CD4-positive, alpha-beta T cell treated with Interleukin-4 for 1 hour (primary cell): ENCODE measurements around the gene PPP1R13B.
A peak's percentile ranks its signal among the peaks of the same experiment; 100 is the strongest.
"Not testable (repeated sequence)": the region's sequence is repeated elsewhere in the genome, so short reads cannot be mapped to it uniquely, and the experiment has no call there.

Source experiments
- DNase-seq, 2 donors: peaks; one replicate each; pipeline ENCODE4 v3.0.0-alpha.2; 2020 to 2022

Gene PPP1R13B

DNA sequence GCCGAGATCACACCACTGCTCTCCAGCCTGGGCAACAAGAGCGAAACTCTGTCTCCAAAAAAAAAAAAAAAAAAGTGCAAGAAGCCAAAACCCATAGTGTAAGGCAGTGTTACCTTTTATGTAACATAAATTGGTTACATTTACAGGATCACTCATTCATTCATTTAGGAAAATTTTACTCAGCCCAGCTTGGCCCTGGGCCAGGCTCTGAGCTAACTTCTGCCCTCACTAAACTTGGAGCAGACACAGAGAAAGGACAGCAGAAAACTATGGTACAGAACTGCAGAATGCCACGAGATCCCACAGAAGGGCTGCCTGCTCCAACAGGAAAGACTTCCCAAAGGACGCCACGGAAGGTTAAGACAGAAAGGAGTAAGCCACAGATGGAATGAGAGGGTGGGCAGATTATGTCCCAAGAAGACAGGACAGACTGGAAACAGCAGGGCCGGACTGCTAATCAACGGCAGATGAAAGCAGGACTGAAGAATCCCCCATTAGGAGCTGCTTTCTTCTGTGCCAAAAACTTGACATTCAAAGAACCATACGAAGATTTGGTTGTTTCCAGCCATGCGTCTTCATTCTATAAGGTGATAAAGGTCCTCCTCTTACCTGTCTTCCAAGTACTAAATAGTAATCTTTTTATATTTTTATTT is 18.9 kb downstream of the PPP1R13B start:
- no peak for DNase-seq

DNA sequence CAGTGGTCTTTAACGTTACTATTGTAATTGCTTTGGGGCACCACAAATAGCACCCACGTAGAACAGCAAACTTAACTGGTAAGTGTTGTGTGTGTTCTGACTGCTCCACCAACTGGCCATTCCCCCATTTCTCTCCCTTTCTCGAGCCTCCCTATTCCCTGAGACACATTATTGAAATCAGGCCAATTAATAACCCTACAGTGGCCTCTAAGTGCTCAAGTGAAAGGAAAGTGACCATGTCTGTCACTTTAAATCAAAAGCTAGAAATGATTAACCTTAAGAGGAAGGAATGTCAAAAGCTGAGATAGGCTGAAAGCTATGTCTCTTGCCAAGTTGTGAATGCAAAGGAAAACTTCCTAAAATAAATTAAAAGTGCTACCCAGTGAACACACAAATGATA is 22.3 kb downstream of the PPP1R13B start:
- no peak for DNase-seq

DNA sequence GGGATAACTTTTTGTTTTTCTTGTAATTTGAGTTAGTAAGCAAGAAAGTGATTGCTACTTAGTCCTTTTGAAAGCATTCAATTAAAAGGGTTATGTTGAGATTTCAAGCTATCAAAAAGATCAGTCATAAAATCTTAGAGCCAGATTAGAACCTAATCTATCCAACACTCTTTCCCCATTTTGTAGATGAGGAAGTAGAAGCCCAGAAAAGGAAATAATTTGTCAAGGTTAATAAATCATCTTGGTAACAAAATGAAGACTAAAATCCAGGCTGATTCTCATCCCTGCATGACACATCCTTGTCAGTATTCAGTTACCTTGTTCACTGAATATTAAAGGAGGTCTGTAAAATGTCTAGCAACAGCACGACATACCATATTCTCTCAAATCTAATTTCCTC is 26.5 kb downstream of the PPP1R13B start:
- DNase-seq: no peak

DNA sequence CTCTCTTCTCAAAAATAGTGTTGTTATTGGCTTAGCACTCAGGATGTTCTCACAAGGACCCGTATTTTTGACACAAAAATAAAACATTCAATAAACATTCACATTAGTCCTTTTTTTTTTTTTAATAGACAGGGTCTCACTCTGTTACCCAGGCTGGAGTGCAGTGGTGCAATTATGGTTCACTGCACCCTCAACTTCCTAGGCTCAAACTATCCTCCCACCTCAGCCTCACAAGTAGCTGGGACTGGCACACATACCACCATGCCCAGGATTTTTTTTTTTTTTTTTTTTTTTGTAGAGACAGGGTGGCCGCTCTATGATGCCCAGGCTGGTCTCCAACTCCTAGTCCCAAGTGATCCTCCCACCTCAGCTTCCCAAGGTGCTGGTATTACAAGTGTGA is 27.0 kb downstream of the PPP1R13B start:
- DNase-seq: no peak

DNA sequence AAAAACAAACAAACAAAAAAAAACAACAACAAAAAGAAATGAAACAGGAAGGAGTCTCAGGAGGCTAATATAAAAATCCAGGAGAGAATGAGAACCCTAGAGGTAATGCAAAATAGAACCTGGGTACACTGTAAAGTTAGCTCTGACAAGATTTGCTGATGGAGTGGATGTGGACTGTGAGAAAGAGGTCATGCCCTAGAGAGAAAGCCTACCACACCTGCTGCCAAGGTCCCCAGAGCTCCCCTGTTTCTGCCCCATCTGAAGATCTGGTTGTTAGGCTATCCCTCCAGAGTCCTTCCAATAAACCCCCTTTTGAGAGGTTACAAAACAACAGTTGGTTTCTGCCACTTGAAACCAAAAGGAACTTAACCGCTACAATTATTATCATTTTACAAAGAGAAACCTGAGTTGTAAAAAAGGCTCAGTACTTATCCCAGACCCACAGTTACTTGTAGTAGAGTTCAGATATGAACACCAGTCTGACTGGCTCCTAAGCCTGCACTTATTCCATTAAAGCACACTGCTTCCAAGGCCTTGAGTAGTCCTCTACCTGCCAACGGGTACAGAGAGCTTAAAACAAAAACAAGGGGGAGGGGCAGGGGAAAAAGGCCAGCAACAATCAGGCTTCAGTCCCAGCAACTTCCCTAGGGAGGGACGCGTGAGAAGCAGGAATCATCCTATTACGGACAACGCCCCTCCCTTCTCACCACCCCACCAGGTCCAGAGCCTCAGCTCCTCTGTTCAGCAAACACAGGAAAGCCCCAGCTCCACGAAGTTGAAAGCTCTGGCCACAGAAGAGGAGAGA is 27.7 kb downstream of the PPP1R13B start:
- no peak for DNase-seq

DNA sequence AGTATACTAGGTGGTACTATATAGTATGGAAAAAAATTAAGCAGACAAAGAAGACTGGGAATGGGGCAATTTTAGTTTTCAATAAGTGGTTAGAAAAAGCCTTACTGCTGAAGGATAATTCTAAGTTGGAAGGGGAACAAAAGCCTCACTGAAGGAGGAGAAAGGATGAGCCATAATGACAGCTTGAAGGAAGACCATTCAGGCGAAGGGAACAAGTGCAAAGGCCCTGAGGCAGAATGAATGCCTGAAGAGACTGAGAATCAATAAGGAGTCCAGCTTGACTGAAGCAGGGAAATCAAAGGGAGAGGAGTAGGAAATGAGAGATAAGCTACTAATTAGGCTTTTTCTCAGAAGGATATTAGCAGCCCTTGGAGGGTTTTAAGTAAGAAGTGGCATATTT is 28.5 kb downstream of the PPP1R13B start:
- DNase-seq: no peak

DNA sequence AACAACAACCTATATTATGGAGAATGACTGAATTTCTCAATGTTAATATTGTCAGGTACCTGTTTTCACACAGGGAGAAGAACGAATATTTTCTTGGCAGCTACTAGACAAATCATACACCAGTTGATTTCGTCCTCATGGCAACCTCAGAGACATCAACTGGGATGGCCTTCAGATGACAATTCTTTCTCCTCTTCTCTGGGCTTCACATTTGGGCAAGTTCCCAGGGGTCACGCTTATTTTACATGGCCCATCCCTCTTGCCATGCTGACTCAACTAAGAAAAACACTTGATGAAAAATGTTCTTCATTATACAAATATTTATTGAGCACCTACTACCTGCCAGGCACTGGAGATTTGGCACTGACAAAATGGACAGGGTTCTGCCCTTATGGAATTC is 29.0 kb downstream of the PPP1R13B start:
- no peak for DNase-seq

DNA sequence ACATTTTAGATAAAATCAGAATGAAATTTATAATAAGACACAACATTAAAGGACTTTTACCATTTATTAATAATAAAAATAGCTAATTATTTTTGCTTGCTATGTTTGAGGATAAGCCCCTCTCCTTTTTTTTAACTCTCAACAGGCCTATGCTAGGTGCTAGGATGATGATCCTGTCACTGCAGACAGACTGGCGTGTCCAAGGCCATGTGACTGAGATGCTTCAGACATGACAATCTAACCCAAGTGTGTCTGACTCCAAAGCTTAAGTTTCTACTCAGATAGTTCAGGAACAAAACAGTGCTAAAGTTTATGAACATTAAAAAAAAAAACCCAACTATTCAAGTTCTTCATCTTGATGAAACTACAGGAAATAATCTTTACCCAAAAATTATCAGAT is 29.8 kb downstream of the PPP1R13B start:
- DNase-seq: no peak

DNA sequence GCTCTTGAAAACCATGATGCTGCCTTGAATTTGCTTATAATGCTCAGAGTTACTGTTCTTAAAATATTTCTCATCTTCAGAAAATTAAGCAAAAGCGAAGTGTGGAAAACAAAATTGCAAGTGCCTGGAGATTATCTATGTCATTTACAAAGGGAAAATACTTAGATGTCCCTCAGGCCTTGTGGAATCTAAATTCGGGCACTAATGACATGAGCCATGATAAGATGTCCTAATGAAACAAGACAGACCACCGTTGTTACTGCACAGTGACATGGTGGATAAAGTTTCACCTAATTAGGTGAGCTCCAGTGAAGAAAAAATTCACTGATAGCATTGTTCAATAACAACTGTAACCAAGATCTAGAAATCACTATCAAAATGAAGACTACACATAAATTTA is 30.4 kb downstream of the PPP1R13B start:
- DNase-seq: no peak

DNA sequence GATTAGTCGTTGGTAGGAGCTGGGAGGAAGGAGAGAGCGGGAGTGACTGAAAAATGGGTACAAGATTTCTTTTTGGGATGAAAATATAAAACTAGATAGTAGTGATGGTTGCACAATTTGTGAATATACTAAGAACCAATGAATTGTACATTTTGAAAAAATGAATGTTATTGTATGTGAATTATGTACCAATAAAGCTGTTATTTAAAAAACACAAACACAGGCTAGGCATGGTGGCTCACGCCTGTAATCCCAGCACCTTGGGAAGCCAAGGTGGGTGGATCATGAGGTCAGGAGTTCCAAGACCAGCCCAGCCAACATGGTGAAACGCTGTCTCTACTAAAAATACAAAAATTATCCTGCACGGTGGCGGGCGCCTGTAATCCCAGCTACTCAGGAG is 32.1 kb downstream of the PPP1R13B start:
- DNase-seq: no peak

DNA sequence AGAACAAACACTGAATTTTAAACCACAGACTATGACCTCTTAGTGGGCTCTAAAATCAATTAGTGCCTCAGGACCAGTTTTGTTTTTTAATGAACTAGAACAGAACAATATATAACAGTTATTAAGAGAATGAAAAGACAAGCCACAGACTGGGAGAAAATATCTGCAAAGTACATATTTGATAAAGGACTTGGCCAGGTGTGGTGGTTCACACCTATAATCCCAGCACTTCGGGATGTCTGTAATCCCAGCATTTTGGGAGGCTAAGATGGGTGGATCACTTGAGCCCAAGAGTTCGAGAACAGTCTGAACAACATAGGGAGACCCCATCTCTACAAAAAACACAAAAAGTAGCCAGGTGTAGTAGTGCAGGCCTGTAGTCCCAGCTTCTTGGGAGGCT is 36.2 kb downstream of the PPP1R13B start:
- no peak for DNase-seq

DNA sequence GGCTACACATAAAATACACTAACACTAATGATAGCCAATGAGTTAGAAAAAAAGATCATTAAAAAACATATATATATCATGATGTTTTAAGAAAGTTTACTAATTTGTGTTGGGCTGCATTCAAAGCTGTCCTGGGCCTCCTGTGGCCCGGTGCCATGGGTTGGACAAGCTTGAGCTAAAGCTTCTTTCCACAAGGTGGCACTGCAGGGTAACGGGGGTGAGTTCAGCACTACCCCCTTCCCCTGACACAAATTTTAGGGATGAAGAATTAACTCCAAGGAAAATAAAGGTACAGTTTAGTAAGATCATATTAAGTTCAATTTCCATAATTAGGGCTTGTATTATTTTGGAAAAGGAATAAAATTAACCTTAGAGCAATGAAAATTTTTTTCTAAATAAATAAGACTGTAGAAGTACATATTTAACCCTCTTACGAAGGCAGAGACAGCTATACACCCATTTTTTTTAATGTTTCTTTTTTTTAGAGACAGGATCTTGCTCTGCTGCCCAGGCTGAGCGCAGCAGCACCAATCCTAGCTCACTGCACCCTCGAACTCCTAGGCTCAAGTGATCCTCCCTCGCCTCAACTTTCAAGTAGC is 38.9 kb downstream of the PPP1R13B start:
- DNase-seq: peak; percentile 61 to 71

DNA sequence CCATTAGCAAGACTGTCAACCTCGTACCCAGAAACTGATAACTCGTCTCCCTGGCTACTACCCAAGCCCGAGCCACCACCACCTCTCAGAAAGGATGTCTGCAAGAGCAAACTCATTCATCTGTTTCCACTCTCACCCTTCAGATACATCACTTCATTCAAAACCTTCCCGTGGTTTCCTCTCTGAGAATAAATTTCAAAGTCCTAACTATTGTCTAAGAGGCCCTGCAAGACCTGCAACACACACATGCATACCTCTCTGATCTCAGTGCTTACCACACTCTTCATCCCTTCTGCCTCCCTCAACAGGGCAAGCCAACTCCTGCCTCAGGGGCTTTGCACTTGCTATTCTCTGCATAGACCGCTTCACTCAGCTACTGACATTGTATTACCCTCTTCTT is 40.6 kb downstream of the PPP1R13B start:
- DNase-seq: no peak

DNA sequence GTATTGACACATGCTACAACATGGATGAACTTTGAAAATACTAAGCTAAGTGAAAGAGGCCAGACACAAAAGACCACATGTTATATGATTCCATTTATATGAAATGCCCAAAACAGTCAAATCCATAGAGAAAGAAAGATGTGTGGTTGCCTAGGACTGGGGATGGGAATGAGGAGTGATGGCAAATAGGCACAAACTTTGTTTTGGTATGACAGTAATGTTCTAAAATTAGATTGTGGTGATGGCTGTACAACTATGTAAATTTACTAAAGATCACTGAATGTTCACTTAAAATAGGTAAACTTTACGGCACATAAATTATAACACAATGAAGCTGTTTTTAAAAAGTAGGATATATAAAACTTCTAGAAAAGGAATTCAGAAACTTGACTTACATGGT is 41.7 kb downstream of the PPP1R13B start:
- DNase-seq: no peak

DNA sequence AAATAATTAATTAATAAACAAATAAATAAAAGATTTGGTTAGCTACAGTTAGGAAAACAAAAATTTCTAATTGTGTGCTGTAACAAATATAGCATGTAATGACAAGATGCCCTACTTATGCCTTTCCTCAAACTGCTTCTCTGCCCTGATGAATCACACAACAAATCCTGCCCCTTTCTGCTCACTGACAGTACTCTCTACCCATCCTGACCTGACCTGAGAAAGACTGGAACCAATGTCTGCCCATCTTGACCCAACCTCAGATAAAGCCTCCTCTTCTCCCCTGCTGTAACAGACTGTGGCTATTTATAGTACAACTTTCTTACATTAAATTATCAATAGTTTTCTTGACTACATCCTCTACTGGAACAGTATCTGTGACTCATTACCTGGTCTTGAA is 43.7 kb downstream of the PPP1R13B start:
- no peak for DNase-seq

DNA sequence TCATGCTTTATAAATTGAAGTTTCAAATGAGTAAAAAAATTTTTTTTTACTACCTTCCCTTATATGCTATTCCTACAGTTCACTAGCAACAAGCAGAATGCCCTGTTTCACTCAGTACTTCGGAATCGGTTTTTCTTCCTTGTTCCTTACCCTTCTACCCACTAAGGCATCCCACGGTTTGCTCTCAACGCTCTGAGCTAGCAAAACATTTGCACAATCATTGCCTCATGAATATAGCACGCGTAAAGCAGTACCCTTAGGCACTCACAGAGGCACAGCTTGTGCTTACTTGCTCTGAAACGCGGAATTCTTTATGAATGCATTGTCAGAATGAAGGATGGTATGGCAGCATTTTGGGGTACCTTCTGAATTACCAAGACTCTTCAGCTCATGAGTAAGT is 45.0 kb downstream of the PPP1R13B start:
- DNase-seq: no peak

DNA sequence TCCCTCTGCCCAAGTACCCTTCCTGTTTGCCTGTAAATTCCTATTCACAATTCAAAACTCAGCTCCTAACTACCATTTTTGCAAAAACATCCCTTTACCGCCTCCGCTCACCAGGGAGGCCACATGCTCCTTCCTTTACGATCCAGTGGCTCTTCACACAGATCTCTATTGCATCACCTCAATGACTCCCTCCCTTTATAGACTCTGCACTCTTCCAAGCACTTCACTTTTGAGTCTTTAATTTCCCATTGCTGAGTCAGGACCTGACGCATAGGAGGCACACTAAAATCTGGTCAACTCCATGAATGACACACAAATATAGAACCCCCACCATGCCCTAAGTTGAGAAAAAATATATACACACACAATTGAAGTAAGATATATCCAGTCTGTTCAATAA is 45.9 kb downstream of the PPP1R13B start:
- DNase-seq: no peak

DNA sequence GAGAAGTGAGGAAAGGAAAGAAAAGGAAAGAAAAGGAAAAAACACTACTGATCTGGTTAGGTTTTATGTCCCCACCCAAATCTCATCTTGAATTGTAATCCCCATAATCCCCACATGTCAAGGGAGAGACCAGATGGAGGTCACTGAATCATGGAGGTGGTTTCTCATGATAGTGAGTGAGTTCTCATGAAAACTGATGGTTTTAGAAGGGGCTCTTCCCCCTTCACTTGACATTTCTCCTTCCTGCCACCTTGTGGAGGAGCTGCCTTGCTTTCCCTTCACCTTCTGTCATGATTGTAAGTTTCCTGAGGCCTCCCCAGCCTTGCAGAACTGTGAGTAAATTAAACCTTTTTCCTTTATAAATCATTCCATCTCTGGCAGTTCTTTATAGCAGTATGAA is 54.2 kb downstream of the PPP1R13B start:
- not testable (repeated sequence) for DNase-seq

DNA sequence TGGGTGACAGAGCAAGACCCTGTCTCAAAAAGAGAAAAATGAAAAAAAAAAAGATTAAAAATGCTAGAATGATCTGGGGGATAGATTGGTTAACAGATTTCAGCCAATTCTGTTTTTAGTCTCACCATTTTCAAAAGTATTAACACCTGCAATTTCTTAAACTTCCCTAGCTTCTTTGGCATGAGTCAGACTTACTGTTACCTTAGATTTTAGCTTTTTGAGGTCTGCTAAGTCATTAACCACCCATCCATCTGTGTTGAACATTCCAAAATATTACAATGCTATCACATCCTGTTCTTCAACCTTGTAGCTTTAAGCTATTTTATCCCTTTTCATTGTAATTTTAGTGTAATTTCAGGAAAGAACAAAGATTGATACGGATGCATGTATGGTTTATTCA is 59.3 kb downstream of the PPP1R13B start:
- DNase-seq: no peak

DNA sequence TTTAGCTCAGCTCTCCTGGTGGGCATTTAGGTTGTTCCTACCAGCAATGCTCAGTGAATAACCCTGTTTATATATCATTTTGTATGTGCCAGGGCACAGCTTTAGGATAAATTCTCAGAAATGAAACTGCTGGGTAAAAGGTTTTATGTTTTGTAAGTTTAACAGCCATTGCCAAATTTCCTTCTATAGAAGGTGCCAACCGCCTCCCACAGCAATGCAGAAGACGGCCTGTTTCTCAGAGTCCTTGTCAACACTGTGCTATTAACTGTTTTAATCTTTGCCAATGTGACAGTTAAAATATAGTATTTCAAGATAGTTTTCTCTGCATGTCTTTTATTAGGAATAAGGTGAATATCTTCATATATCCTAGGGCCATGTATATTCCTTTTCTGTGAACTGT is 65.0 kb downstream of the PPP1R13B start:
- no peak for DNase-seq

DNA sequence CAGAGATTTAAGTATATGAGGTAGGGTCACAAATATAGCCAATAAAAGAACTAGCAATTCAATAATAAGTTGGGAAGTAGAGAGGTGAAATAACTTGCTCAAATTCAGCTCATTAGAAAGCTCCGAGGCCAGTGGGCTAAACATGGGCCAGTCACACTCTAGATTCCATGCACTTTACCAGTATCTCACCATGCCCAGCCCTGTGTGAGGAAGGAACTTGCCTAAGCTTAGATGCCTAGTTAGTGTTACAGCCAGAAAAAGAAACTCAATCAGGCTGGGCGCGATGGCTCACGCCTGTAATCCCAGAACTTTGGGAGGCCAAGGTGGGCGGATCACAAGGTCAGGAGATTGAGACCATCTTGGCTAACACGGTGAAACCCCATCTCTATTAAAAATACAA is 71.1 kb downstream of the PPP1R13B start:
- not testable (repeated sequence) for DNase-seq

DNA sequence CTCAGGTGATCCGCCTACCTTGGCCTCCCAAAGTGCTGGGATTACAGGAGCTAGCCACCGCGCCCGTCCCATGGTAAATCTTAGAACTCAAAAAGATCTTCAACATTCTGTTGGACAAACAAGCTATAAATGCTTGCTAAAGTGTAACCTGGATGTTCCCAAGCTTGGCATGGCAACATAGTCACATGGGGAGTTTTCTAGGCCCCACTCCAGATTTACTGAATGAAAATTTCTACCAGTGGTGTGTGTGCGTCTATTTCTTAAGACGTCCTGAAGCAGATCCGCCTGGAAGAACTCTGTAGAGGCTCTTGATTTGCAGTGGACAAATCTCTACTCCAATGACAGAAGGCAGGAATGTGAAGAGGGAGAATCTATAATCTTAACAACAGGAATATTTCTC is 71.9 kb downstream of the PPP1R13B start:
- no peak for DNase-seq

DNA sequence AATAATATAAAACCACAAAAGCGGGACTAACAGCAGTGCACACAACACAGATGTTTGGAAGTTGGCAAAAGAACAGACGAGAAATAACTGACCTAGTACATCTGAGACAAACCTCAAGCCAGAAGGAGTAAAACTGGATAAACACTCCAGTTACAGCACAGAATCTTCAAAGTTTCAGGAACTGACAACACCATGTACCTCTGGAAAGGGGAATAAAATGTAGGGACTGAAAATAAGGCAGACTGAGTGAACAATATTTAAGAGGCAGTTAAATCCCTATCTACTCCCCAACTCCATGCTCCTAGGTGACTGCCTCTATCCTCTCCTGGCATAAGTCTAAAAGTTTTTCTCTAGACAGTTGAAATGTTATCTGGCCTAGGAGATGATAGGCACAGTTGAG is 73.9 kb downstream of the PPP1R13B start:
- DNase-seq: no peak

DNA sequence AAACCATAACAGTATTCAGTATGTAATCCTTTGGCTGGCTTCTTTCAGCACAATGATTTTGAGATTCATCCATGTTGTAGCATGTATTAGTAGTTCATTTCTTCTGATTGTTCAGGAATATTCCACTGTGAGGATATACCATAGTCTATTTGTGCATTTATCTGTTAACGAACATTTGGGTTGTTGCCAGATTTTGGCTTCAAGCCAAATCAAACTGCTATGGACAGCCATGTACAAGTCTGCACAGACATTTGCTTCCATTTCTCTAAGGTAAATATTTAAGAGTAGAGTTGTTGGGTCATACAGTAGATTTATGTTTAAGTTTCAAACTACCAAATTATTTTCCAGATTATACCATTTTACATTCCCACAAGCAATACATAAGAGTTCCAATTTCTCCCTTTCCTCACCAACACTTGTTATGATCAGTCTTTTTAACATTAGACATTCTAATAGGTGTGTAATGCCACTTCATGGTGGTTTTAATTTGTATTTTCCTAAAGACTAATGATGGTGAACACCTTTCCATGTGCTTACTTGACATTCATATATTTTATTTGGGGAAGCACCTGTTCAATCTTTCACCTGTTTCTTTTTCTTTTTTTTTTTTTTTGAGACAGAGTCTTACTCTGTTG is 75.2 kb downstream of the PPP1R13B start:
- DNase-seq: no peak
